Measurements from ENCODE around the gene GPR152.
A peak's percentile ranks its signal among the peaks of the same experiment; 100 is the strongest.

Gene GPR152

GRCh38 chr11:67493548-67494370 is 41.2 kb upstream of the GPR152 start:
- TF ChIP-seq, protein P1, sequence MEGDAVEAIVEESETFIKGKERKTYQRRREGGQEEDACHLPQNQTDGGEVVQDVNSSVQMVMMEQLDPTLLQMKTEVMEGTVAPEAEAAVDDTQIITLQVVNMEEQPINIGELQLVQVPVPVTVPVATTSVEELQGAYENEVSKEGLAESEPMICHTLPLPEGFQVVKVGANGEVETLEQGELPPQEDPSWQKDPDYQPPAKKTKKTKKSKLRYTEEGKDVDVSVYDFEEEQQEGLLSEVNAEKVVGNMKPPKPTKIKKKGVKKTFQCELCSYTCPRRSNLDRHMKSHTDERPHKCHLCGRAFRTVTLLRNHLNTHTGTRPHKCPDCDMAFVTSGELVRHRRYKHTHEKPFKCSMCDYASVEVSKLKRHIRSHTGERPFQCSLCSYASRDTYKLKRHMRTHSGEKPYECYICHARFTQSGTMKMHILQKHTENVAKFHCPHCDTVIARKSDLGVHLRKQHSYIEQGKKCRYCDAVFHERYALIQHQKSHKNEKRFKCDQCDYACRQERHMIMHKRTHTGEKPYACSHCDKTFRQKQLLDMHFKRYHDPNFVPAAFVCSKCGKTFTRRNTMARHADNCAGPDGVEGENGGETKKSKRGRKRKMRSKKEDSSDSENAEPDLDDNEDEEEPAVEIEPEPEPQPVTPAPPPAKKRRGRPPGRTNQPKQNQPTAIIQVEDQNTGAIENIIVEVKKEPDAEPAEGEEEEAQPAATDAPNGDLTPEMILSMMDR (IDR thresholded peaks at IDR 0.05; ENCODE audit: low read depth, low read length): no peak
- Histone ChIP-seq H3K9me3 (ENCODE audit: severe bottlenecking) (no peaks in the 10 kb centered on the region), H3K27me3 (ENCODE audit: insufficient read depth, low read depth, severe bottlenecking) (no peaks in the 10 kb centered on the region), H3K36me3 (peaks cover 73% of the 10 kb centered on the region), H3K4me3 (ENCODE audit: low read depth, low read length) (no peak overlapping the region), H3K27ac (no peak overlapping the region)
- DNase-seq: no peak

DNA sequence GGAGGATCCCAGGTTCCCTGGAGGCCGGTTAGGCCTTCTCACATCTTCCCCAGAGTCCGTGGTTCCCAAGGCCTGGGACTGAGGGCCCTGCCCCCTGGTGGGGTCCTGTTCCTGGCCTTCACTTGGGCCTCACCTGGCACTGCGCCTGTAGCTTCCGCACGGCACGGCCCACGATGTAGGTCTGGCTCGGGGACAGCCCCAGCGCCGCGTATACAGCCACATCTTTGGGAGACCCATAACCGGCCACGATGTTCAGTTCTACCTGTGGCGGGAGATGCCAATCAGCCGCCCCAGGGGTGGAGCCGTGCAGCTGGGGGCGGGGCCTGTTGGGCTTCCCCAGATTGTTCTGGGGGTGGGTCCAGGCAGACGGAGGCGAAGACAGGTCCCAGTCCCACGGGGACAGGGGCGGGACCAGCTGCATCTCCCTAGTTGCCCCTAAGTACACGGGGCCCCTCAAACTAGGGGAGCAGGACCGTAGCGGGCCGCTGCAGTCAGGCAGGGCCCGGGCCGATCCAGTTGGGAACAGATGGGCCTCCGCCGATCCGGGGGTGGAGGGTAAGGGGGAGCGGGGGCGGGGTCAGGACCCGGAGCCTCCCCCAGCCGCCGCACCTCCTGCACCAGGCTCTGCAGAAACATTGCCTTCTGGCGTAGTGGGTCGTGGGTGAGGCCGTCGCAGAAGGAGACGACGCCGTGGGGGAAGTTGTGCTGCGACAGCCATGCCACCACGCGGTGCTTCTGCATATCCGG is 40.4 kb upstream of the GPR152 start:
- Histone ChIP-seq H3K9me3 (ENCODE audit: severe bottlenecking) (no peaks in the 10 kb centered on the region), H3K36me3 (peaks cover 74% of the 10 kb centered on the region), H3K4me3 (ENCODE audit: low read depth, low read length) (no peak overlapping the region), H3K27ac (no peak overlapping the region), H3K27me3 (ENCODE audit: insufficient read depth, low read depth, severe bottlenecking) (no peaks in the 10 kb centered on the region)
- peak; percentile 44 for DNase-seq
- TF ChIP-seq, protein P1 (IDR thresholded peaks at IDR 0.05; ENCODE audit: low read depth, low read length): no peak

GRCh38 chr11:67492069-67492727 is 39.7 kb upstream of the GPR152 start:
- DNase-seq: no peak
- no peaks in the 10 kb centered on the region for H3K9me3 ChIP-seq (ENCODE audit: severe bottlenecking)
- H3K27ac ChIP-seq: no peak overlapping the region; the same call in 1 of the 2 replicates
- TF ChIP-seq, protein P1 (IDR thresholded peaks at IDR 0.05; ENCODE audit: low read depth, low read length): no peak
- H3K36me3 ChIP-seq: peaks cover 79% of the 10 kb centered on the region
- H3K4me3 ChIP-seq (ENCODE audit: low read depth, low read length): no peak overlapping the region
- no peaks in the 10 kb centered on the region for H3K27me3 ChIP-seq (ENCODE audit: insufficient read depth, low read depth, severe bottlenecking)

- no peak overlapping the region for H3K27ac ChIP-seq
- H3K36me3 ChIP-seq: peaks cover 76% of the 10 kb centered on the region
- H3K4me3 ChIP-seq (ENCODE audit: low read depth, low read length): no peak overlapping the region
- no peaks in the 10 kb centered on the region for H3K27me3 ChIP-seq (ENCODE audit: insufficient read depth, low read depth, severe bottlenecking)
- DNase-seq: no peak
- TF ChIP-seq, protein P1 (IDR thresholded peaks at IDR 0.05; ENCODE audit: low read depth, low read length): no peak
- H3K9me3 ChIP-seq (ENCODE audit: severe bottlenecking): no peaks in the 10 kb centered on the region
Observed at GRCh38 chr11:67491276-67492068, 38.9 kb upstream of the GPR152 start.

GRCh38 chr11:67490727-67491065 is 38.2 kb upstream of the GPR152 start:
- Histone ChIP-seq H3K27ac (no peak overlapping the region), H3K36me3 (peaks cover 68% of the 10 kb centered on the region), H3K27me3 (ENCODE audit: insufficient read depth, low read depth, severe bottlenecking) (no peaks in the 10 kb centered on the region), H3K9me3 (ENCODE audit: severe bottlenecking) (no peaks in the 10 kb centered on the region), H3K4me3 (ENCODE audit: low read depth, low read length) (no peak overlapping the region)
- TF ChIP-seq, protein P1 (IDR thresholded peaks at IDR 0.05; ENCODE audit: low read depth, low read length): no peak
- no peak for DNase-seq

Measured in WERI-Rb-1 (cell line).